Heart right ventricle (tissue), 16 donors: ENCODE data around the gene HSPB6. TPM values are rescaled to one million over a fixed set of nuclear protein-coding genes. Genes with fewer than 3 reads are reported as not detected.

ENCODE experiments used
- ATAC-seq, 8 donors: fragments of 200-7000 bp; cut with Tn5 transposase; one replicate each; pipeline ENCODE4 v1.9.1; 2020; ENCODE audit warnings: mild to moderate bottlenecking in 8 of 8, moderate library complexity in 8 of 8, moderate number of reproducible peaks in 1 of 8
- DNase-seq, 2 donors: peaks; one replicate each; pipeline ENCODE4 v3.0.0-alpha.2; 2020
- H3K27ac ChIP-seq, 10 donors: fragments of 200-600 bp; sonication (generic) in 2 of 10; one replicate each; pipeline versions ENCODE4 v1.5.0 to v1.8.0; 2020 to 2022; ENCODE audit warnings: mild to moderate bottlenecking in 3 of 10
- H3K27me3 ChIP-seq, 7 donors: fragments of 200-600 bp; one replicate each; pipeline ENCODE4 v1.8.0; 2021 to 2022; ENCODE audit warnings: mild to moderate bottlenecking in 2 of 7
- H3K36me3 ChIP-seq, 9 donors: fragments of 200-600 bp; sonication (generic) in 1 of 9; one replicate each; pipeline versions ENCODE4 v1.5.0 to v1.8.0; 2020 to 2022; ENCODE audit warnings: mild to moderate bottlenecking in 2 of 9
- H3K4me1 ChIP-seq, 9 donors: fragments of 200-600 bp; sonication (generic) in 1 of 9; one replicate each; pipeline versions ENCODE4 v1.5.0 to v1.8.0; 2020 to 2022; ENCODE audit warnings: mild to moderate bottlenecking in 4 of 9
- H3K4me3 ChIP-seq, 10 donors: fragments of 200-600 bp; sonication (generic) in 2 of 10; one replicate each; pipeline versions ENCODE4 v1.5.0 to v1.8.0; 2020 to 2022; ENCODE audit warnings: mild to moderate bottlenecking in 7 of 10, moderate library complexity in 2 of 10
- H3K9me3 ChIP-seq, 11 donors: fragments of 200-600 bp in 10 of 11; sonication (generic) in 2 of 11; one replicate each; pipeline versions ENCODE4 v1.5.0 to v1.8.0; 2013 to 2022; ENCODE audit warnings: mild to moderate bottlenecking in 2 of 11, control low read depth in 1 of 11, moderate library complexity in 1 of 11
- WGBS, 2 donors: extraction: QIAGEN DNeasy Blood & Tissue Kit; methylation state at CpG; one replicate each; pipeline ENCODE4 v1.1.7; 2013; ENCODE audit warnings: inconsistent platforms in 1 of 2; 5-methylcytosine and 5-hydroxymethylcytosine counted together
- intact Hi-C, 10 donors: fragments of 100-400 bp; cut with DNase I; formaldehyde crosslinking; loops; one replicate each; pipeline versions ENCODE4 v1.11.1 to v1.14.2; 2022
- polyA plus RNA-seq, 2 donors: library from polyadenylated mRNA; stranded (reverse); fragments of 200-250 nt; gene quantifications; one replicate each; pipeline ENCODE4 v1.2.3, GENCODE V29; 2013
- total RNA-seq, 10 donors: library from RNA; stranded (reverse); fragmentation: NEBNext Ultra II Directional in 3 of 10; extraction: Animal tissue kit (Norgen Biotek cat#: 25700) in 3 of 10; gene quantifications; one replicate each; pipeline versions ENCODE4 v1.2.1 to v1.2.4, GENCODE V29; 2021 to 2023
- TF ChIP-seq, protein P1 (sequence below), 9 donors: fragments of 200-600 bp; sonication (generic) in 2 of 9; IDR thresholded peaks; one replicate each; pipeline versions ENCODE4 v1.5.0 to v1.8.0; 2021 to 2022; ENCODE audit warnings: antibody characterized with exemption in 9 of 9, mild to moderate bottlenecking in 5 of 9, moderate library complexity in 1 of 9
- donor health status: Arrhythmogenic right ventricular cardiomyopathy.
- donor health status: ischemic (EF 13 %, LVEDD 7.1; RV severe dilation, severe dysfunction).
- donor health status: healthy with polysubstance abuse.
- donor health status: DM: no; HTN: yes; CAD: no.
- donor health status: DM: no; HTN: no; CAD: no.
- donor health status: ischemic (EF 25% LVEDD 6.9; RV normal size, moderate dysfunction).
- donor health status: ischemic (EF 25% LVEDD 5.7; RV mildly dilated, moderate dysfunction).
- donor health status: healthy.
- donor health status: DM: yes; HTN: yes; CAD: no.
- donor health status: Ischemic cardiomyopathy.
- donor health status: ischemic (EF 35%, LVEDD 5.7; RV mildly dilated, moderate dysfunction).
- donor health status: nonischemic (EF 11% LVEDD 7.7; RV severe dilation, severe dysfunction).
- donor health status: DM: yes; HTN: yes; CAD: no.
- donor health status: PGD.
- donor health status: ischemic (EF 29% LVEDD 5.4; RV normal size, mild dysfunction).
- donor health status: nonischemic (EF 23%, LVEDD 6.1; RV moderate dilation, normal function).

Gene HSPB6
- total and polyA plus RNA-seq, 12 donors: 387 to 1,269 (median 981) TPM

- intact Hi-C loops: loop anchor here in 1 of 10 donors (5.0 kb wide), 1 partner anchor 37 kb away; the partner anchor contains the start of gene KMT2B
- ATAC-seq (no peak), DNase-seq (no peak)
- WGBS, 2 donors: 87 to 93% methylated on average over 20 of the region's 20 CpGs
- Histone ChIP-seq H3K9me3 (no peaks in the 10 kb centered on the region), H3K36me3 (peaks cover 0 to 32% (median 18%) of the 10 kb centered on the region in 9 donors), H3K4me1 (peaks cover 8 to 69% (median 42%) of the 10 kb centered on the region in 9 donors), H3K4me3 (no peak overlapping the region), H3K27ac (peak overlapping the region in 6 of 10 donors; percentile 96 to 99 (median 99)), H3K27me3 (peaks cover 0 to 15% (median 0%) of the 10 kb centered on the region in 7 donors)
- TF ChIP-seq, protein P1, sequence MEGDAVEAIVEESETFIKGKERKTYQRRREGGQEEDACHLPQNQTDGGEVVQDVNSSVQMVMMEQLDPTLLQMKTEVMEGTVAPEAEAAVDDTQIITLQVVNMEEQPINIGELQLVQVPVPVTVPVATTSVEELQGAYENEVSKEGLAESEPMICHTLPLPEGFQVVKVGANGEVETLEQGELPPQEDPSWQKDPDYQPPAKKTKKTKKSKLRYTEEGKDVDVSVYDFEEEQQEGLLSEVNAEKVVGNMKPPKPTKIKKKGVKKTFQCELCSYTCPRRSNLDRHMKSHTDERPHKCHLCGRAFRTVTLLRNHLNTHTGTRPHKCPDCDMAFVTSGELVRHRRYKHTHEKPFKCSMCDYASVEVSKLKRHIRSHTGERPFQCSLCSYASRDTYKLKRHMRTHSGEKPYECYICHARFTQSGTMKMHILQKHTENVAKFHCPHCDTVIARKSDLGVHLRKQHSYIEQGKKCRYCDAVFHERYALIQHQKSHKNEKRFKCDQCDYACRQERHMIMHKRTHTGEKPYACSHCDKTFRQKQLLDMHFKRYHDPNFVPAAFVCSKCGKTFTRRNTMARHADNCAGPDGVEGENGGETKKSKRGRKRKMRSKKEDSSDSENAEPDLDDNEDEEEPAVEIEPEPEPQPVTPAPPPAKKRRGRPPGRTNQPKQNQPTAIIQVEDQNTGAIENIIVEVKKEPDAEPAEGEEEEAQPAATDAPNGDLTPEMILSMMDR (IDR thresholded peaks at IDR 0.05): no peak
These were observed 3.0 kb downstream of the HSPB6 start for GRCh38 chr19:35753634-35754369.

DNA sequence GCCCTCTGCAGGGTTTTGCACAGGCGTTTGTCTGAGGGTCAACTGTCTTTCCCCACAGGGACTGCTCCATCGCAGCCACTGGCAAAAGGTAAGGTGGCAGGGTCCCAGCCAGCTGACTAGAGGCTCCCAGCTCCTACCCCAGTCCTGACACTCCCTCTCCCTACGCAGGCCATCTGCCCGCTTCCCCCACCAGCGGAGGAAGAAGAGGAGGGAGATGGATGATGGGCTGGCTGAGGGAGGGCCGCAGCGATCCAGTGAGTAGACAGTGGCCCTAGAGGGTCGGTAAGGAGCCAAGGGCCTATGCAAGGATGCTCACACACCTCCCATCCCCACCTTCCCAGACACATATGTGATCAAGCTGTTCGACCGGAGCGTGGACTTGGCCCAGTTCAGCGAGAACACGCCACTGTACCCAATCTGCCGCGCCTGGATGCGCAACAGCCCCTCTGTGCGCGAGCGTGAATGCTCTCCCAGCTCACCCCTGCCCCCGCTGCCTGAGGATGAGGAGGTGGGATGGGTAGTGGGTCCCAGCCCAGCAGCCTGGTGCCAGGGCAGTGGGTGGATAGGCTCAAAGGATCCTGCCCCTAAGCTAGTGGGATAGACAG lies 4.0 kb downstream of the HSPB6 start:
- ATAC-seq: no peak
- Histone ChIP-seq H3K36me3 (peaks cover 0 to 32% (median 18%) of the 10 kb centered on the region in 9 donors), H3K27me3 (peaks cover 0 to 15% (median 0%) of the 10 kb centered on the region in 7 donors), H3K4me3 (no peak overlapping the region), H3K27ac (peak overlapping the region in 5 of 10 donors; percentile 37 to 99 (median 96)), H3K9me3 (no peaks in the 10 kb centered on the region), H3K4me1 (peaks cover 10 to 67% (median 40%) of the 10 kb centered on the region in 9 donors)
- WGBS, 2 donors: 93 to 94% methylated on average over 19 to 20 of the region's 20 CpGs
- DNase-seq: no peak
- TF ChIP-seq, protein P1 (IDR thresholded peaks at IDR 0.05): no peak
- intact Hi-C loops: loop anchor here in 1 of 10 donors (5.0 kb wide), 1 partner anchor 36 kb away; the partner anchor contains the start of gene KMT2B

GRCh38 chr19:35751839-35752745 lies 4.7 kb downstream of the HSPB6 start:
- WGBS, 2 donors: 86 to 87% methylated on average over 14 of the region's 14 CpGs
- no peak overlapping the region for H3K4me3 ChIP-seq
- H3K27ac ChIP-seq: peak overlapping the region in 4 of 10 donors; percentile 24 to 99 (median 30)
- TF ChIP-seq, protein P1 (IDR thresholded peaks at IDR 0.05): no peak
- ATAC-seq: peak in 1 of 8 donors; percentile 5
- no peaks in the 10 kb centered on the region for H3K9me3 ChIP-seq
- peaks cover 0 to 15% (median 0%) of the 10 kb centered on the region in 7 donors for H3K27me3 ChIP-seq
- peaks cover 0 to 32% (median 18%) of the 10 kb centered on the region in 9 donors for H3K36me3 ChIP-seq
- DNase-seq: no peak
- peaks cover 11 to 66% (median 41%) of the 10 kb centered on the region in 9 donors for H3K4me1 ChIP-seq
- intact Hi-C loops: loop anchor here in 1 of 10 donors (5.0 kb wide), 1 partner anchor 35 kb away; the partner anchor contains the start of gene KMT2B
